Prostate gland (tissue), 2 donors: ENCODE measurements around the gene TRMT1.
"Not testable (repeated sequence)": the region's sequence is repeated elsewhere in the genome, so short reads cannot be mapped to it uniquely, and the experiment has no call there.

Source experiments
- CTCF ChIP-seq, 4 experiments: fragments of 200-600 bp in 2 of 4; fragments of 450-650 bp in 2 of 4; sonication (generic) in 2 of 4; IDR thresholded peaks; 1 replicate in 3 of 4; 2 replicates in 1 of 4; pipeline ENCODE4 v1.5.1; 2016 to 2019; ENCODE audit warnings: antibody characterized with exemption in 4 of 4, mild to moderate bottlenecking in 2 of 4, moderate library complexity in 2 of 4
- POLR2A ChIP-seq: fragments of 450-650 bp; IDR thresholded peaks from one replicate; pipeline ENCODE4 v1.6.1; 2016; ENCODE audit warnings: antibody characterized with exemption, mild to moderate bottlenecking

GRCh38 chr19:13149173-13149627, 32.7 kb upstream of the TRMT1 start:
- TF ChIP-seq CTCF (IDR thresholded peaks at IDR 0.05); POLR2A: not testable (repeated sequence)
